ENCODE data around the gene SIL1.
"Not testable (repeated sequence)": the region's sequence is repeated elsewhere in the genome, so short reads cannot be mapped to it uniquely, and the experiment has no call there.

The SIL1 gene

DNA sequence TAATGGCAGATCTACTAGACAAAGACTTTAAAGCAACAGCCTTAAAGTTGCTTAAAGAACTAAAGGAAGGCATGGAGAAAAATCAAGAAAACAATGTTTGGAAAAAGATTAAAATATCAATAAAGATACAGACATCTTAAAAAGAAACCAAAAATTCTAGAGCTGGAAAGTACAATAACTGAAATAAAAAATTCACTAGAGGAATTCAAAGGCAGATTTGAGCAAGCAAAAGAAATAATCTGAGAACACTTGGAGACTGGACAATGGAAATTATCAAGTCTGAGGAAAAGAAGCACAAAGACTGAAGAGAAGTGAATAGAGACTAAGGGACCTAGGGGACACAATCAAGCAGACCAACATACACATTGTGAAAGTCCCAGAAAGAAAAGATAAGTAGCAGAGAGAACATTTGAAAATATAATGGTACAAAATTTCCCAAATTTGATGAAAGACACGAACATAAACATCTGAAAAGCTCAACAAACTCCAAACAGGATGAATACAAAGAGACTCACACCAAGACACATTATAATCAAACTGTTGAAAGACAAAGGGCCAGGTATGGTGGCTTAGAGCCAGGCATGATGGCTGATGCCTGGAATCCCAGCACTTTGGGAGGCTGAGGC lies 26.3 kb downstream of the SIL1 start:
- DNase-seq: no peak

DNA sequence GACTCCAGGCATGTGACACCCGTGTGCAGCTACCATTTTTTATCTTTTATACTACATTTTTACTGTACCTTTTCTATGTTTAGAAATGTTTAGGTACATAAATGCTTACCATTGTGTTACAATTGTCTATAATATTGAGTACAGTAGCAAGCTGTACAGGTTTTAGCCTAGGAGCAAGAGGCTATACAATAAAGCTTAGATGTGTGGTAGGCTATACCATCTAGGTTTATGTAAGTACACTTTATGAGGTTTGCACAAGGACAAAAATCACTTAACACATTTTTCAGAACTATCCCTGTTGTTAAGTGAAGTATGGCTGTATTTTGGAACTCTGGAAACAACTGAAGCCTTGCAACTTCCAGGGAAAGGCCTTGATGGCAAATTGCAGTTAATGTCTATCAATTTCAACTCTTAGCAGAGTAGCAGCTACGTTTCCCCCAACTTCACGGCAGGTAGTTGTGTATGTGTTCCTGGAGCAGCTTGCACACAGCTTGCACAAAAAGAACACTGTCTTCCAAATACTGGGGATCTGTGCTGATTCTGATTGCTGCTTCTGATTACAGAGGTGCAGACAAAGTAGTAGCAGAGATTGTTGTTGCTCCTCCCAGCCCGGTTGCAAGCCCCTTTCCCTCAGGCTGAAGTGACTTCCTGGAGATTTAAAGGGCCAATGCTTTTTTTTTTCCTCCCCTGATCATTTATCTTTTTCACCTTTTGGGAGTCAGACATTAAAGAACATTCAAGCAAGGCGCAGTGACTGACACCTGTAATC lies 30.0 kb downstream of the SIL1 start:
- DNase-seq: no peak

GRCh38 chr5:139167533-139167932 lies 30.6 kb downstream of the SIL1 start:
- DNase-seq: no peak

GRCh38 chr5:139167063-139167462 lies 31.1 kb downstream of the SIL1 start:
- DNase-seq: no peak

DNA sequence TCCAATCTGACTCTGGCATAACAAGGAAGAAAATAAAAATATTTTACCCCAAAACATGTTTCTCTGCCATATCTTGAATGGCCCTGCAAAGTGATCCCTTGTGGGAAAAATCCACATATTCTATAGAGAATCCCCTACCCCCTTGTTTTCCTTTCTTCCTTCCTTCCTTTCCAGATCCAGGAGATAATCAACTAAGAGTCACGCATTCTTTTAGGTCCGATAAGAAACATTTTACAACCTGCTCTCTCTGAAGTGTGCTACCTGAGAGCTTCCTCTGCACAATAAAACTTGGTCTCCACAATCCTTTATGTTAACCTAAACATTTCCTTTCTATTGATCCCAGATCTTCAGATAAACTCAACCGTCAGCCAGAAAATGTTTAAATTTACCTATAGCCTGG lies 33.3 kb downstream of the SIL1 start:
- not testable (repeated sequence) for DNase-seq

DNA sequence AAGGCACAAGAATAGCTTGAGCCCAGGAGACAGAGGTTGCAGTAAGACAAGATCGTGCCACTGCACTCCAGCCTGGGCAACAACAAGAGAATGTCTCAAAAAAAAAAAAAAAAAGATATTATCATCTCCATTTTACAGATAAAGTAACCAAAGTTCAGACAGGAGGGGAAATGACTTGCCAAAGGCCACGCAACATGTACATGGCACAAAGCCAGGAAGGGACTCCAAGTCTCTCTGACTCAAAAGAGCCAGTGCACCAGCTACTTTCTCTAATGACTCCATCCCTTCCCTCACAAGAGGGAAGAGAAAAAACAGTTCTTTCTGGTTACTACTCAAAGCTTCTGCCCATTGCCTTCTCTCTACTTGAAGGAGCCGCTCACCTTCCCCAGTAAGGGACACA lies 34.1 kb downstream of the SIL1 start:
- DNase-seq: no peak

GRCh38 chr5:139162448-139162847 lies 35.7 kb downstream of the SIL1 start:
- DNase-seq: no peak

DNA sequence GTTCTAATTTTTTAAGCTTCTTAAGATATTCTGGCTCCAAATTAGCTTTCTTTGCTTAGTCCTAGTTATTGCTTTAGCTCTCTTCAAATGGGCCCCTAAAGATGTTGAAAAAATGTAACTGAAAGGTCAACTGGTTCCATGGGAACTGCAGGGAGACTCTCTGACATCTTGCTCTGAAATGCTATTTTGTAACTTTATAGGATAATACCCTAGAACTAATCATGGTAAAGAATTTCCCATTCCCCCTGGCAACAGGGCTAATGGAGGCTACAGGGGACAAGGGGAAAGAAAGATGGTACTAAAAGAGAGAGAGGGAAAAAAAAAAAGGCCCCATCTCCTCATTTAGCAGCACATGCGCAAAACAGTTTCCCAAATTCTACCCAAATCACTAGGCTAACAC lies 39.4 kb downstream of the SIL1 start:
- no peak for DNase-seq

GRCh38 chr5:139157556-139157955 lies 40.6 kb downstream of the SIL1 start:
- no peak for DNase-seq

- DNase-seq: no peak
These were observed 41.4 kb downstream of the SIL1 start for GRCh38 chr5:139156814-139157213.

DNA sequence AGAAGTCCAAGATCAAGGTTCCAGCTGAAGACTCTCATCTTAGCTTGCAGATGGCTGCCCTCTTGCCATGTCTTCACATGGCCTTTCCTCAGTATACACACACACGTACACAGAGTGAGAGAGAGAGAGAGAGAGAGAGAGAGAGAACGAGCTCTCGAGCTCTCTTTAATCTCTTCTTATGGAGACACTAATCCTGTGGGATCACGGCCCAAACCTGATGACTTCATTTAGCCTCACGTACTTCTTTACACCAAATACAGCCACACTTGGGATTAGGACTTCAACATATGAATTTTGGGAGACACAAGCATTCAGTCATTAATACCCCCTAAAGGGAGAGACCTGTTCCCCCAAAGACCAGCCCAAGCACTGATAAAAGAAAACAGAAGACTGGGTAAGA lies 42.8 kb downstream of the SIL1 start:
- no peak for DNase-seq

DNA sequence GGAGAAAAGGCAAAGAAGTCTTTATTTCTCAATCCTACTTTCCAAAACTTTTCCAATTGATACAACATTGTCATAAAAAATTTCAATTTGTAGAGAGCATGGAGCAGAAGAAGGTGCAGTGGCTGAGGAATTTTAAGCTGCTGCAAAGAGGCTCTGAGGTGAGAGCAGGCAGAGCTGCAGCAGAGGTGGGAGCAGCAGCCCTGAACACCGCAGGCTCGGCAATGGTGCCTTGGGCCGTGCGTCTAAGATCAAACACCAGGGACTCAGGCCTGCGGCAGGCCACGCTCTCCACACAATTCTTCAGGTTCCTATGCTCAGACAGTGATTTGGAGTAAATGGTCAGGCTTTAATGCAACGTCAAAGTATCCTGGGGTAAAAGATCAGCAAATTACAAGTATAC lies 46.3 kb downstream of the SIL1 start:
- DNase-seq: no peak

DNA sequence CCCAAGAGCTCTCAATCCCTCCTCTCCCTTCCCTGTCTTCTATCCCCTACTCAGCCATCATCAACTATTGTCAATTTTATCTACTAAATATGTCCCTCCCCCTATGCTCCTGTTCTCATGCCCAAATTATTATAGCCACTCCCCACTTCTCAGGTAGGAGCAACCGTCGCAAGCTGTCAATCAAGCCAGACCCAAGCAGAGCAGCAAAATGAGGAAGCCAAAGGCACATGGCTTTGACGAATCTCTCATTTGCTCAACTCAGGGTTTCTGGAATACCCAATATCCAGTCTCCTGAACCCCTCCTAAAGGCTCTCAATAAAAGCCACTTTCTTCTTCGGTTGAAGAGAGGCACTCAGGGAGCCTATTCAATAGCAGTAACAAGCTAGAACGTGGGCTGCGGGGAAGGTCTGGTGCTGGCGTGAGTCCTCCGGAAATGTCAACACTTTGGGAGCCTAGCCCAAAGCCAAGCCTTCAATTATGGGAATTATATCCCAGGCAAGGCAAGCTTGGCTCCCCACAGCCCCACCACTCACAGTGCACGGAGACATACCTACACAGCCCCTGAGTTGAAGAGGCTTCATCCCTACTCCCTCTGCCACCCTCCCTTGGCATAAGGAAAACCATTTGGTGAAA lies 47.7 kb downstream of the SIL1 start:
- DNase-seq: no peak

GRCh38 chr5:139149477-139150199 lies 48.5 kb downstream of the SIL1 start:
- DNase-seq: peak; percentile 1

- no peak for DNase-seq
These were observed 49.2 kb downstream of the SIL1 start for GRCh38 chr5:139148986-139149385.

GRCh38 chr5:139148306-139148705 lies 49.9 kb downstream of the SIL1 start:
- no peak for DNase-seq

DNA sequence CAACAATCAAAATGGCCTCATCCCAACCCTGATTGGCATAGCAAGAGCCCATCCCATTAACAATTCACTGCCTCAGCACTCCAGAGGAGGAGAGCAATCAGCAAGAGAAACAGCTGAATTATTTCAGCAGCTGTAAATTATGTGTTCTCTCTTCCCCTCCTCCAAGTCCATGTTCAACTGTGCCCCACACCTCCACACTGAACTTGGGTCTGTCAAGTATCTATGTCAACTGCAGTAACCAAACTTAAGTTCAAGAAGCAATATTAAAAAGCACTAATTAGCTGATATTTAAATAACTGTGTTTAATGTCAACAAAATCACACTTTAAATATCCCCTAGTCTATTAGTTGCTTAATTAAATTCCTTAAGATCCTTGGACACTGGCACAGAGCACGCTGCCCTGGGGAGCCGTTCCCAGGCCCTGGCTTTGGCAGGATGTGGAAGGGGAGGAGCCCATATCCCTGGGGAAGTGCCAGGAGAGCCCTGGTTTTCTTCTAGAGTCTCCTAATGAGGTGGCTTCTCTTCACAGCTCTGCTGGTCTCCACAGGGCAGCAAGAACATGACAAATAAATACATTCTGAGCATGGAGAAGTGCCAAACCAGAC lies 50.6 kb downstream of the SIL1 start:
- DNase-seq: no peak

DNA sequence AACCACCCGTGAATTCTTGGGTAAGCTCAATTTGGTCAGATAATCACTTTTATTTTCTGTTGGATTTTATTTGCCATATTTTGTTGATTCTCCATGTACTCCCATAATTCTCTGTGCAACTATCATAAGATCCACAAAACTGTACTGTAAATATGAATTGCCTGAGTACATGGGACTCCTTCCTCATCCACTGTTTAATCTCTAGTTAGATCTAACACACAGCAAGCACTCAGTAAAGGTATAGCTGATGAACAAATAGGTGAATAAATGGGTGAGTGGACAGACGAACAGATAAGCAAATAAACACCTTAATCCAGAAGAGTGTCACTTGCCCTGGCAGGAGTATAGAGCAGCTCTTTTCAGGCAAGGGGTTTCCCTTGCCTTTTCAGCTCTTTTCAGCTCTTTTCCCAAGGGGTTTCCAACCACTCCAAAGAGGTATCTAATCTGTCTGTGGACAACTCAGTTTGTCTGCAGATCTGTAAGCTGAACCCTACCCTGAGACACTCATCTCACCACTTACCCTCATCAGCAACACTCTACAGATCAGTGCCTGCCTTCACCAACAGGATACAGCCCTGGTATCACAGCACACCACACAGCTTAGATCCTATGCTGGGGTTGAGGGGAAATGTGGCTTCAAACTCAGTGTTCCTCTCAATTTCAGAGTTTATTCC lies 51.2 kb downstream of the SIL1 start:
- DNase-seq: no peak

- DNase-seq: no peak
These were observed 56.5 kb downstream of the SIL1 start for GRCh38 chr5:139141446-139142204.

DNA sequence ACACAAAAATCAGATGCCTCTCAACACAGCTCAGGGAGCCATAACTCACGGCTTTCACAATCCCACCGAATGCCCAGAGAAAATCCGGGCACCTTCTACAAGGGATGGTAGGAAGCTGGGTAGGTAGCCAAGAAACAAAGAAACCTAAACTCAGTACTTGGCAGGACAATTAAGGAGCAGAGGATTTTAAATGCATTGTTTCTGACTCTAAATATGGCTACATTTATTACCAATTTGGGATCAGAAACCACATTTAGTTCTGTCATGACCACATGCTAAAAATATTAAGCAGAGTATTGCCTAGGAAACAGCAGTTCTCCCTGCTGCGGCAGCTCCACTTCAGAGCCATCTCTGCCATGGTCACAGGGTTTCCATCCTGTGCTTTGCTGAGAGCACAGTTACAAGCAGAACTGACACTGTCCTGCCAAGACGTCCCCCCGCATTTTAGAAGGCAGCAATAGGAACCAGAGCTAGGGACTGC lies 57.5 kb downstream of the SIL1 start:
- DNase-seq: no peak

GRCh38 chr5:139138809-139139208 lies 59.4 kb downstream of the SIL1 start:
- DNase-seq: no peak

DNA sequence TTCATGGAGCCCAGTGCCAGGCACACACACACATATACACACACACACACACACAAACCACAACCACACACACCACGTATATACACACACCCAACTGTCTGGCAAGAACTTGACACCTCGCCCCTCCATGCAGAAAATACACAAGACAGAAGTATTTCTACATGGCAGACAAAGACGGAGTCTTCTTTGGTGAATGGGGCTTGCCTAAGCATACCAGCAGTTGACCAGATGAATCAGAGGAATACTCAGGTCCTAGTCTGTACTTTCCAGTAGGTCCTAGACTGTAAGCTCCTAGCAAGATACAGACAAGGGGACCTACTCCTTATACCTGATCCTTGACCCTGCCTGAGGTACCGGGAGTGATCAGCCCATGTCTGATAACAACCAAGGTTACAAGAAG lies 60.1 kb downstream of the SIL1 start:
- DNase-seq: no peak
